Stomach (tissue), 4 donors: Measurements from ENCODE around the gene FLRT1.

Experiments
- CTCF ChIP-seq, 7 experiments: fragments of 450-650 bp in 4 of 7; fragments of 200-600 bp in 3 of 7; sonication (generic) in 3 of 7; IDR thresholded peaks; one replicate each; pipeline ENCODE4 v1.5.1; 2016 to 2019; ENCODE audit warnings: antibody characterized with exemption in 7 of 7, control low read depth in 2 of 7, mild to moderate bottlenecking in 1 of 7
- POLR2A ChIP-seq, 4 donors: fragments of 450-650 bp; IDR thresholded peaks; one replicate each; pipeline ENCODE4 v1.6.1; 2016; ENCODE audit warnings: antibody characterized with exemption in 4 of 4, control low read depth in 2 of 4, mild to moderate bottlenecking in 1 of 4, moderate library complexity in 1 of 4
- POLR2AphosphoS5 ChIP-seq, 3 donors: sonication (generic); formaldehyde crosslinking; IDR thresholded peaks; one replicate each; pipeline ENCODE4 v1.6.1; 2016; ENCODE audit warnings: antibody characterized with exemption in 3 of 3

DNA sequence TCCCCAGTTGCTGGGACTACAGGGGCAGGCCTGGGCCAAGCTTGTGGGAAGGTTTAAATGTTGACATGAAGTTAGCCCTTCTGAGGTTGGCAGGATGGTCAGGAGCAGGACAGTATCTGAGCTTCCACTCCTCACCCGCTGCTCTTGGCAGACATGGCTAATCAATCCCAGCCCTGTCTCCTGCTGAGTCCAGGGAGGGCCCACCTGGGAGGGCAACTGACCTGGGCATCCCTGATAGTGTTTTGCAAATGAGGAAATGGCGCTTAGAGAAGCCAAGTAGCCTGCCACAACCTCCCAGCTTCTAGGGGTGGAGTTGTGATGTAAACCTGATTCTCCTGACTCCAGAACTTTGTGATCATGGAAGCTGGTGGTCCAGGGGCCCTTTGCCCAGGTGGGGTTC is 16.7 kb downstream of the FLRT1 start:
- TF ChIP-seq CTCF (IDR thresholded peaks at IDR 0.05) (no peak), POLR2A (IDR thresholded peaks at IDR 0.05) (no peak), POLR2AphosphoS5 (IDR thresholded peaks at IDR 0.05) (no peak)
